Parathyroid adenoma (tissue), 2 donors: ENCODE results near the gene PIGN.

Source experiments
- H2AFZ ChIP-seq: fragments of 300-600 bp; sonication (generic); one replicate; pipeline ENCODE4 v1.7.0; 2017; ENCODE audit warnings: antibody characterized with exemption, mild to moderate bottlenecking
- H3K27ac ChIP-seq: fragments of 300-600 bp; sonication (generic); one replicate; pipeline ENCODE4 v1.7.0; 2017
- H3K27me3 ChIP-seq: fragments of 300-600 bp; sonication (generic); one replicate; pipeline ENCODE4 v1.7.0; 2017; ENCODE audit warnings: low read length; ENCODE audit not compliant: control insufficient read depth, insufficient read depth
- H3K36me3 ChIP-seq: fragments of 300-600 bp; sonication (generic); one replicate; pipeline ENCODE4 v1.7.0; 2017; ENCODE audit warnings: low read length; ENCODE audit not compliant: control insufficient read depth, insufficient read depth
- H3K4me1 ChIP-seq: fragments of 300-600 bp; sonication (generic); one replicate; pipeline ENCODE4 v1.7.0; 2017; ENCODE audit warnings: control low read depth
- H3K4me2 ChIP-seq: fragments of 300-600 bp; sonication (generic); one replicate; pipeline ENCODE4 v1.7.0; 2017; ENCODE audit warnings: low read length
- H3K4me3 ChIP-seq: fragments of 300-600 bp; sonication (generic); one replicate; pipeline ENCODE4 v1.7.0; 2017; ENCODE audit warnings: low read depth, low read length
- H3K79me2 ChIP-seq: fragments of 300-600 bp; sonication (generic); one replicate; pipeline ENCODE4 v1.7.0; 2017; ENCODE audit warnings: control low read depth
- H3K9ac ChIP-seq: fragments of 300-600 bp; sonication (generic); one replicate; pipeline ENCODE4 v1.7.0; 2017; ENCODE audit warnings: mild to moderate bottlenecking
- H3K9me3 ChIP-seq: fragments of 300-600 bp; sonication (generic); one replicate; pipeline ENCODE4 v1.7.0; 2017; ENCODE audit warnings: low read length; ENCODE audit not compliant: control insufficient read depth
- CTCF ChIP-seq: fragments of 300-600 bp; sonication (generic); IDR thresholded peaks from one replicate; pipeline ENCODE4 v1.7.0; 2017; ENCODE audit warnings: antibody characterized with exemption, mild to moderate bottlenecking
- donor health status: primary hyperparathyroidism.

Gene PIGN

DNA sequence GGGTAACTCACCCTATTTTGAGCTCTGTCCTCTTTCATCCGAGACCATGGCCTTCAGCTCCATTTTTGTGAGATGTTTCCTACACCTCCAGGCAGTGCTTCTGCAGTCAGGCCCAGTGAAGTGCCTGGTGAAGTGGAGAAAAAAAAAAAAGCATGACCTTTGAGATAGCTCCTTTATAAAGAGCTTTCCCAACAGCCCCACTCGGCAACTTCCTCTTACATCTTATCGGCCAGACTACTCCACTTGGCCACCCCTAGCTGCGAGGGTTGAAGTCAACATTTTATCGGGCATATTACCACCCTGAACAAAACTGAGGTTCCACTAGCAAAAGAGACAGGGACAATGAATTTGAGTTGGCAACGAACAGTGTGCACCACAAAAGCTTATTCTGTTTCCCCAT is 169.2 kb downstream of the PIGN start:
- TF ChIP-seq CTCF = no peak
- no peak overlapping the region for H3K4me3 ChIP-seq
- H3K9me3 ChIP-seq = peaks cover 3% of the 10 kb centered on the region
- no peak overlapping the region for H3K27ac ChIP-seq
- H3K27me3 ChIP-seq = no peaks in the 10 kb centered on the region
- H3K9ac ChIP-seq = no peak overlapping the region
- no peaks in the 10 kb centered on the region for H3K79me2 ChIP-seq
- H2AFZ ChIP-seq = no peak overlapping the region
- no peaks in the 10 kb centered on the region for H3K36me3 ChIP-seq
- H3K4me1 ChIP-seq = peaks cover 3% of the 10 kb centered on the region
- no peak overlapping the region for H3K4me2 ChIP-seq

- no peak overlapping the region for H3K4me3 ChIP-seq
- no peak overlapping the region for H3K27ac ChIP-seq
- H3K4me1 ChIP-seq = no peaks in the 10 kb centered on the region
- no peak overlapping the region for H3K4me2 ChIP-seq
- H3K27me3 ChIP-seq = no peaks in the 10 kb centered on the region
- H3K79me2 ChIP-seq = no peaks in the 10 kb centered on the region
- peaks cover 3% of the 10 kb centered on the region for H3K9me3 ChIP-seq
- no peak for TF ChIP-seq CTCF
- H3K9ac ChIP-seq = no peak overlapping the region
- H2AFZ ChIP-seq = no peak overlapping the region
- H3K36me3 ChIP-seq = no peaks in the 10 kb centered on the region
Measured at GRCh38 chr18:62011416-62011815, 175.4 kb downstream of the PIGN start.

DNA sequence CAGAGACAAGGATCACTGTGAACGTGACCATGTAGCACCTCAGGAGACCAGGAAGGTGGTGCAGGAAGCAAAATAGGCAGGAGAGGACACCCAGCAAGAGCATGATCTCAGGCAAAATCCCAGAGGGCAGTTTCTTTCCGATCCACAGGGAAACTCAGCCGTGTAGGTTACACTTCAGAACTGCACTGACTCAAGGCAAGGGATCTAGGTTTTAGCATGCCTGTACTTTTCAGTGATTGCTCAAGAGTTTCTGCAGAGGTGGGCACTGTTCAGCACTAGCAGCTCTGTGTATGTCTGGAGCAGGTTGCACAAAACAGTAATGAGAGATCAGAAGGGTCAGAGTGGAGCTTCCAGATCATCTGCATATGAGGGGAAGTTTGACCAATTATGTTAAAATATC is 177.3 kb downstream of the PIGN start:
- Histone ChIP-seq H3K4me2 (no peak overlapping the region), H3K27ac (no peak overlapping the region), H3K27me3 (no peaks in the 10 kb centered on the region), H3K9ac (no peak overlapping the region), H2AFZ (no peak overlapping the region), H3K9me3 (no peaks in the 10 kb centered on the region), H3K4me3 (no peak overlapping the region), H3K4me1 (no peaks in the 10 kb centered on the region), H3K36me3 (no peaks in the 10 kb centered on the region), H3K79me2 (no peaks in the 10 kb centered on the region)
- TF ChIP-seq CTCF = no peak

- Histone ChIP-seq H2AFZ (no peak overlapping the region), H3K9ac (no peak overlapping the region), H3K79me2 (no peaks in the 10 kb centered on the region), H3K27me3 (no peaks in the 10 kb centered on the region), H3K4me1 (peaks cover 2% of the 10 kb centered on the region), H3K36me3 (no peaks in the 10 kb centered on the region), H3K9me3 (no peaks in the 10 kb centered on the region), H3K27ac (no peak overlapping the region), H3K4me3 (no peak overlapping the region), H3K4me2 (no peak overlapping the region)
- no peak for TF ChIP-seq CTCF
Measured at GRCh38 chr18:62001396-62001795, 185.5 kb downstream of the PIGN start.

DNA sequence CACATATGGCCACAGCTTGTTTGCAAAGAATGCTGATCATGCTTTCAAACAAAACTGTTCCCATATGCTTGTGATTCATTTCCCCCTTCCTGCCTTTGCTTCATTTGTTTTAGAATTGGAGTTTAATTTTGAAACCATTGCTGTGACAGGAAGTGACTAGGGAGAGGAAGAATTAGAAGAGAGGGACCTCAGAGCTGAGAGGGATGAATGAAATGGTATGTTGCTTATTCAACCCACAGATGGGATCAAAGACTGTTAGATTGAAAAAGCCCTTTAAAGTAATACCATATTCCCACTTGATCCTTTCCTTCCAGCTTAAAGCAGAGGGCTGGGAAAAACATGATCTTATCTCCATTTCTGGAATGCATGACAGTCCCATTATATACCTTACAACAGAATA is 187.9 kb downstream of the PIGN start:
- H3K4me2 ChIP-seq = no peak overlapping the region
- TF ChIP-seq CTCF = no peak
- no peak overlapping the region for H3K4me3 ChIP-seq
- H2AFZ ChIP-seq = no peak overlapping the region
- no peak overlapping the region for H3K9ac ChIP-seq
- H3K36me3 ChIP-seq = no peaks in the 10 kb centered on the region
- H3K9me3 ChIP-seq = no peaks in the 10 kb centered on the region
- no peaks in the 10 kb centered on the region for H3K79me2 ChIP-seq
- no peak overlapping the region for H3K27ac ChIP-seq
- H3K27me3 ChIP-seq = no peaks in the 10 kb centered on the region
- H3K4me1 ChIP-seq = peaks cover 2% of the 10 kb centered on the region
